GM19452 (cell line): Measurements from ENCODE around the gene MVD.
A peak's percentile ranks its signal among the peaks of the same experiment; 100 is the strongest.

Experiments
- ATAC-seq: cut with Tn5 transposase; IDR thresholded peaks from one replicate; pipeline ENCODE4 v1.9.1; 2021; ENCODE audit not compliant: unreplicated experiment

Gene MVD

GRCh38 chr16:88642881-88643643 lies 19.8 kb downstream of the MVD start:
- ATAC-seq, result no peak

- no peak for ATAC-seq
Measured at GRCh38 chr16:88640498-88641247, 22.2 kb downstream of the MVD start.

GRCh38 chr16:88640039-88640495 lies 22.8 kb downstream of the MVD start:
- no peak for ATAC-seq

- ATAC-seq, result no peak
Measured at GRCh38 chr16:88639231-88640038, 23.5 kb downstream of the MVD start.

- ATAC-seq, result no peak
Measured at GRCh38 chr16:88638323-88639230, 24.3 kb downstream of the MVD start, which contains the start of gene IL17C. IL17C (plus strand) TSS chr16:88638572; CDS start chr16:88638642, 70 bp downstream.

- no peak for ATAC-seq
Measured at GRCh38 chr16:88636488-88637265, 26.2 kb downstream of the MVD start.

- ATAC-seq, result no peak
Measured at GRCh38 chr16:88635671-88636319, 27.1 kb downstream of the MVD start.

- ATAC-seq, result no peak
Measured at GRCh38 chr16:88634994-88635670, 27.8 kb downstream of the MVD start.

GRCh38 chr16:88634141-88634993 lies 28.5 kb downstream of the MVD start:
- peak; percentile 56 for ATAC-seq

GRCh38 chr16:88633684-88634140 lies 29.2 kb downstream of the MVD start:
- peak; percentile 31 for ATAC-seq

- ATAC-seq, result no peak
Measured at GRCh38 chr16:88632587-88632930, 30.3 kb downstream of the MVD start.

- no peak for ATAC-seq
Measured at GRCh38 chr16:88631920-88632586, 30.8 kb downstream of the MVD start.

GRCh38 chr16:88631384-88631783 lies 31.5 kb downstream of the MVD start:
- ATAC-seq, result no peak

- no peak for ATAC-seq
Measured at GRCh38 chr16:88630941-88631340, 31.9 kb downstream of the MVD start.

GRCh38 chr16:88630433-88630832 lies 32.5 kb downstream of the MVD start:
- no peak for ATAC-seq

GRCh38 chr16:88629835-88630234 lies 33.1 kb downstream of the MVD start:
- no peak for ATAC-seq

GRCh38 chr16:88628512-88628974 lies 34.3 kb downstream of the MVD start:
- no peak for ATAC-seq
